ENCODE data around the gene CALHM4. TPM values are rescaled to one million over a fixed set of nuclear protein-coding genes. Genes with fewer than 3 reads are reported as not detected.

Gene CALHM4
- total and polyA plus RNA-seq, 2 experiments from 2014 or later = not detected

DNA sequence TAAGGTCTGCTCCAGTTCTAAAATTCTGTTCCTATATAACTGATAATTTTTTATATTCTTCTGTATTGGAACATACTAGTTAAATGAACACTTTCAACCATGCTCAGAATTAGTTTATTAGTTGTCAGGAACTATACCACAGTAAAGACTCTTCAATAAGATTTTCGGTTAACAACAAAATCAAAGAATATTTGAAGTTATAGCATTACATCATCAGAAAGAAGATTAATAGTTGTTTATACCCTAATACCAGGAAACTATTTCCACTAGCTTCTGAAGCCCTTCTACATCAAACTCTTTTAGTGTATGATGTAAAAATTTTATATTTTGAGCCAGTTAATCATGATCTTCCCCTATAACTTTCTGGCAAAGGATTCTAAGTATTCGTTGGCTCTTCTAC, 6.6 kb downstream of the CALHM4 start:
- Mint-ChIP-seq H3K27ac (no peak overlapping the region), H3K4me3 (no peak overlapping the region), H3K36me3 (ENCODE audit: low read depth) (no peaks in the 10 kb centered on the region), H3K4me1 (peaks cover 4% of the 10 kb centered on the region; the same call in 2 of the 3 replicates), H3K27me3 (ENCODE audit: insufficient read depth, low read depth, poor library complexity) (no peaks in the 10 kb centered on the region), H3K9me3 (no peaks in the 10 kb centered on the region)
- ATAC-seq (no peak), DNase-seq (ENCODE audit: low spot score) (no peak)
- no peak overlapping the region for H3K4me3 ChIP-seq
- no peaks in the 10 kb centered on the region for H3K9me2 ChIP-seq (ENCODE audit: insufficient read depth)
- no peaks in the 10 kb centered on the region for H3K79me2 ChIP-seq (replicated peaks; ENCODE audit: insufficient read depth)
- no peaks in the 10 kb centered on the region for H3K27me3 ChIP-seq (ENCODE audit: insufficient read depth)
- H3K27ac ChIP-seq (ENCODE audit: low read depth) = no peak overlapping the region
- H4K20me1 ChIP-seq (replicated peaks; ENCODE audit: insufficient read depth) = no peaks in the 10 kb centered on the region
- no peaks in the 10 kb centered on the region for H3F3A ChIP-seq (replicated peaks; ENCODE audit: low read depth)
- no peaks in the 10 kb centered on the region for H3K36me3 ChIP-seq (ENCODE audit: insufficient read depth)
- no peak for TF ChIP-seq STAT1 (IDR thresholded peaks at IDR 0.05; ENCODE audit: unreplicated experiment)
- TF ChIP-seq JUNB (IDR thresholded peaks at IDR 0.05; ENCODE audit: unreplicated experiment) = no peak
- no peak for TF ChIP-seq EZH2 (IDR thresholded peaks at IDR 0.05; ENCODE audit: low read depth, unreplicated experiment)
- no peak for TF ChIP-seq ZNF114 (CRISPR knock-in tag; IDR thresholded peaks at IDR 0.05)
- TF ChIP-seq, protein P1, sequence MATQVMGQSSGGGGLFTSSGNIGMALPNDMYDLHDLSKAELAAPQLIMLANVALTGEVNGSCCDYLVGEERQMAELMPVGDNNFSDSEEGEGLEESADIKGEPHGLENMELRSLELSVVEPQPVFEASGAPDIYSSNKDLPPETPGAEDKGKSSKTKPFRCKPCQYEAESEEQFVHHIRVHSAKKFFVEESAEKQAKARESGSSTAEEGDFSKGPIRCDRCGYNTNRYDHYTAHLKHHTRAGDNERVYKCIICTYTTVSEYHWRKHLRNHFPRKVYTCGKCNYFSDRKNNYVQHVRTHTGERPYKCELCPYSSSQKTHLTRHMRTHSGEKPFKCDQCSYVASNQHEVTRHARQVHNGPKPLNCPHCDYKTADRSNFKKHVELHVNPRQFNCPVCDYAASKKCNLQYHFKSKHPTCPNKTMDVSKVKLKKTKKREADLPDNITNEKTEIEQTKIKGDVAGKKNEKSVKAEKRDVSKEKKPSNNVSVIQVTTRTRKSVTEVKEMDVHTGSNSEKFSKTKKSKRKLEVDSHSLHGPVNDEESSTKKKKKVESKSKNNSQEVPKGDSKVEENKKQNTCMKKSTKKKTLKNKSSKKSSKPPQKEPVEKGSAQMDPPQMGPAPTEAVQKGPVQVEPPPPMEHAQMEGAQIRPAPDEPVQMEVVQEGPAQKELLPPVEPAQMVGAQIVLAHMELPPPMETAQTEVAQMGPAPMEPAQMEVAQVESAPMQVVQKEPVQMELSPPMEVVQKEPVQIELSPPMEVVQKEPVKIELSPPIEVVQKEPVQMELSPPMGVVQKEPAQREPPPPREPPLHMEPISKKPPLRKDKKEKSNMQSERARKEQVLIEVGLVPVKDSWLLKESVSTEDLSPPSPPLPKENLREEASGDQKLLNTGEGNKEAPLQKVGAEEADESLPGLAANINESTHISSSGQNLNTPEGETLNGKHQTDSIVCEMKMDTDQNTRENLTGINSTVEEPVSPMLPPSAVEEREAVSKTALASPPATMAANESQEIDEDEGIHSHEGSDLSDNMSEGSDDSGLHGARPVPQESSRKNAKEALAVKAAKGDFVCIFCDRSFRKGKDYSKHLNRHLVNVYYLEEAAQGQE (IDR thresholded peaks at IDR 0.05; ENCODE audit: unreplicated experiment) = no peak
- TF ChIP-seq, protein P2, sequence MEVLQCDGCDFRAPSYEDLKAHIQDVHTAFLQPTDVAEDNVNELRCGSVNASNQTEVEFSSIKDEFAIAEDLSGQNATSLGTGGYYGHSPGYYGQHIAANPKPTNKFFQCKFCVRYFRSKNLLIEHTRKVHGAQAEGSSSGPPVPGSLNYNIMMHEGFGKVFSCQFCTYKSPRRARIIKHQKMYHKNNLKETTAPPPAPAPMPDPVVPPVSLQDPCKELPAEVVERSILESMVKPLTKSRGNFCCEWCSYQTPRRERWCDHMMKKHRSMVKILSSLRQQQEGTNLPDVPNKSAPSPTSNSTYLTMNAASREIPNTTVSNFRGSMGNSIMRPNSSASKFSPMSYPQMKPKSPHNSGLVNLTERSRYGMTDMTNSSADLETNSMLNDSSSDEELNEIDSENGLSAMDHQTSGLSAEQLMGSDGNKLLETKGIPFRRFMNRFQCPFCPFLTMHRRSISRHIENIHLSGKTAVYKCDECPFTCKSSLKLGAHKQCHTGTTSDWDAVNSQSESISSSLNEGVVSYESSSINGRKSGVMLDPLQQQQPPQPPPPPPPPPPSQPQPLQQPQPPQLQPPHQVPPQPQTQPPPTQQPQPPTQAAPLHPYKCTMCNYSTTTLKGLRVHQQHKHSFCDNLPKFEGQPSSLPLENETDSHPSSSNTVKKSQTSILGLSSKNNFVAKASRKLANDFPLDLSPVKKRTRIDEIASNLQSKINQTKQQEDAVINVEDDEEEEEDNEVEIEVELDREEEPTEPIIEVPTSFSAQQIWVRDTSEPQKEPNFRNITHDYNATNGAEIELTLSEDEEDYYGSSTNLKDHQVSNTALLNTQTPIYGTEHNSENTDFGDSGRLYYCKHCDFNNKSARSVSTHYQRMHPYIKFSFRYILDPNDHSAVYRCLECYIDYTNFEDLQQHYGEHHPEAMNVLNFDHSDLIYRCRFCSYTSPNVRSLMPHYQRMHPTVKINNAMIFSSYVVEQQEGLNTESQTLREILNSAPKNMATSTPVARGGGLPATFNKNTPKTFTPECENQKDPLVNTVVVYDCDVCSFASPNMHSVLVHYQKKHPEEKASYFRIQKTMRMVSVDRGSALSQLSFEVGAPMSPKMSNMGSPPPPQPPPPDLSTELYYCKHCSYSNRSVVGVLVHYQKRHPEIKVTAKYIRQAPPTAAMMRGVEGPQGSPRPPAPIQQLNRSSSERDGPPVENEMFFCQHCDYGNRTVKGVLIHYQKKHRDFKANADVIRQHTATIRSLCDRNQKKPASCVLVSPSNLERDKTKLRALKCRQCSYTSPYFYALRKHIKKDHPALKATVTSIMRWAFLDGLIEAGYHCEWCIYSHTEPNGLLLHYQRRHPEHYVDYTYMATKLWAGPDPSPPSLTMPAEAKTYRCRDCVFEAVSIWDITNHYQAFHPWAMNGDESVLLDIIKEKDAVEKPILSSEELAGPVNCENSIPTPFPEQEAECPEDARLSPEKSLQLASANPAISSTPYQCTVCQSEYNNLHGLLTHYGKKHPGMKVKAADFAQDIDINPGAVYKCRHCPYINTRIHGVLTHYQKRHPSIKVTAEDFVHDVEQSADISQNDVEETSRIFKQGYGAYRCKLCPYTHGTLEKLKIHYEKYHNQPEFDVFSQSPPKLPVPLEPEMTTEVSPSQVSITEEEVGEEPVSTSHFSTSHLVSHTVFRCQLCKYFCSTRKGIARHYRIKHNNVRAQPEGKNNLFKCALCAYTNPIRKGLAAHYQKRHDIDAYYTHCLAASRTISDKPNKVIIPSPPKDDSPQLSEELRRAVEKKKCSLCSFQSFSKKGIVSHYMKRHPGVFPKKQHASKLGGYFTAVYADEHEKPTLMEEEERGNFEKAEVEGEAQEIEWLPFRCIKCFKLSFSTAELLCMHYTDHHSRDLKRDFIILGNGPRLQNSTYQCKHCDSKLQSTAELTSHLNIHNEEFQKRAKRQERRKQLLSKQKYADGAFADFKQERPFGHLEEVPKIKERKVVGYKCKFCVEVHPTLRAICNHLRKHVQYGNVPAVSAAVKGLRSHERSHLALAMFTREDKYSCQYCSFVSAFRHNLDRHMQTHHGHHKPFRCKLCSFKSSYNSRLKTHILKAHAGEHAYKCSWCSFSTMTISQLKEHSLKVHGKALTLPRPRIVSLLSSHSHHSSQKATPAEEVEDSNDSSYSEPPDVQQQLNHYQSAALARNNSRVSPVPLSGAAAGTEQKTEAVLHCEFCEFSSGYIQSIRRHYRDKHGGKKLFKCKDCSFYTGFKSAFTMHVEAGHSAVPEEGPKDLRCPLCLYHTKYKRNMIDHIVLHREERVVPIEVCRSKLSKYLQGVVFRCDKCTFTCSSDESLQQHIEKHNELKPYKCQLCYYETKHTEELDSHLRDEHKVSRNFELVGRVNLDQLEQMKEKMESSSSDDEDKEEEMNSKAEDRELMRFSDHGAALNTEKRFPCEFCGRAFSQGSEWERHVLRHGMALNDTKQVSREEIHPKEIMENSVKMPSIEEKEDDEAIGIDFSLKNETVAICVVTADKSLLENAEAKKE (CRISPR knock-in tag; IDR thresholded peaks at IDR 0.05) = no peak
- TF ChIP-seq, protein P3, sequence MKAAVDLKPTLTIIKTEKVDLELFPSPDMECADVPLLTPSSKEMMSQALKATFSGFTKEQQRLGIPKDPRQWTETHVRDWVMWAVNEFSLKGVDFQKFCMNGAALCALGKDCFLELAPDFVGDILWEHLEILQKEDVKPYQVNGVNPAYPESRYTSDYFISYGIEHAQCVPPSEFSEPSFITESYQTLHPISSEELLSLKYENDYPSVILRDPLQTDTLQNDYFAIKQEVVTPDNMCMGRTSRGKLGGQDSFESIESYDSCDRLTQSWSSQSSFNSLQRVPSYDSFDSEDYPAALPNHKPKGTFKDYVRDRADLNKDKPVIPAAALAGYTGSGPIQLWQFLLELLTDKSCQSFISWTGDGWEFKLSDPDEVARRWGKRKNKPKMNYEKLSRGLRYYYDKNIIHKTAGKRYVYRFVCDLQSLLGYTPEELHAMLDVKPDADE (IDR thresholded peaks at IDR 0.05) = no peak
- TF ChIP-seq NANOG (IDR thresholded peaks at IDR 0.05; ENCODE audit: borderline replicate concordance) = no peak
- TF ChIP-seq, protein P4, sequence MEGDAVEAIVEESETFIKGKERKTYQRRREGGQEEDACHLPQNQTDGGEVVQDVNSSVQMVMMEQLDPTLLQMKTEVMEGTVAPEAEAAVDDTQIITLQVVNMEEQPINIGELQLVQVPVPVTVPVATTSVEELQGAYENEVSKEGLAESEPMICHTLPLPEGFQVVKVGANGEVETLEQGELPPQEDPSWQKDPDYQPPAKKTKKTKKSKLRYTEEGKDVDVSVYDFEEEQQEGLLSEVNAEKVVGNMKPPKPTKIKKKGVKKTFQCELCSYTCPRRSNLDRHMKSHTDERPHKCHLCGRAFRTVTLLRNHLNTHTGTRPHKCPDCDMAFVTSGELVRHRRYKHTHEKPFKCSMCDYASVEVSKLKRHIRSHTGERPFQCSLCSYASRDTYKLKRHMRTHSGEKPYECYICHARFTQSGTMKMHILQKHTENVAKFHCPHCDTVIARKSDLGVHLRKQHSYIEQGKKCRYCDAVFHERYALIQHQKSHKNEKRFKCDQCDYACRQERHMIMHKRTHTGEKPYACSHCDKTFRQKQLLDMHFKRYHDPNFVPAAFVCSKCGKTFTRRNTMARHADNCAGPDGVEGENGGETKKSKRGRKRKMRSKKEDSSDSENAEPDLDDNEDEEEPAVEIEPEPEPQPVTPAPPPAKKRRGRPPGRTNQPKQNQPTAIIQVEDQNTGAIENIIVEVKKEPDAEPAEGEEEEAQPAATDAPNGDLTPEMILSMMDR (conservative IDR thresholded peaks at IDR 0.05; ENCODE audit: low read depth in 2 of 2) = no peak
- no peak for TF ChIP-seq ZNF331 (CRISPR knock-in tag; IDR thresholded peaks at IDR 0.05; ENCODE audit: low read depth)
- TF ChIP-seq EZH2phosphoT487 (IDR thresholded peaks at IDR 0.05; ENCODE audit: unreplicated experiment) = no peak
- TF ChIP-seq POLR2AphosphoS5 (IDR thresholded peaks at IDR 0.05; ENCODE audit: low read depth) = no peak
- no peak for TF ChIP-seq CREB1 (CRISPR knock-in tag; IDR thresholded peaks at IDR 0.05; ENCODE audit: low read depth)
- H3K4me1 ChIP-seq (ENCODE audit: insufficient read depth) = no peaks in the 10 kb centered on the region
- no peak overlapping the region for H3K4me2 ChIP-seq
- no peak overlapping the region for H2AFZ ChIP-seq

Measured in GM23338 (cell line).